Neuronal stem cell (in vitro differentiated cells): ENCODE results near the gene GTF2A1L.
A peak's percentile ranks its signal among the peaks of the same experiment; 100 is the strongest.

Experiments
- DNase-seq: peaks from one replicate; pipeline ENCODE4 v3.0.0-alpha.2; 2013; ENCODE audit warnings: low spot score
- H2AFZ ChIP-seq: one replicate; pipeline ENCODE4 v1.6.1; 2013; ENCODE audit warnings: mild to moderate bottlenecking, low read length, inconsistent platforms
- H2AK5ac ChIP-seq: 2 replicates; pipeline ENCODE4 v1.6.1; 2013; ENCODE audit warnings: low read depth, mild to moderate bottlenecking, inconsistent platforms, low read length, moderate library complexity, mixed read lengths
- H2BK120ac ChIP-seq: 2 replicates; pipeline ENCODE4 v1.6.1; 2013; ENCODE audit warnings: low read depth, mild to moderate bottlenecking, inconsistent platforms, low read length, moderate library complexity, mixed read lengths
- H2BK12ac ChIP-seq: one replicate; pipeline ENCODE4 v1.6.1; 2013; ENCODE audit warnings: low read length, inconsistent platforms
- H2BK15ac ChIP-seq: 2 replicates; pipeline ENCODE4 v1.6.1; 2013; ENCODE audit warnings: mild to moderate bottlenecking, low read length, inconsistent platforms, mixed read lengths
- H2BK5ac ChIP-seq: one replicate; pipeline ENCODE4 v1.6.1; 2013; ENCODE audit warnings: inconsistent platforms, mild to moderate bottlenecking, low read length, moderate library complexity
- H3K14ac ChIP-seq: one replicate; pipeline ENCODE4 v1.6.1; 2013; ENCODE audit warnings: low read length, inconsistent platforms
- H3K18ac ChIP-seq: 2 replicates; pipeline ENCODE4 v1.6.1; 2013; ENCODE audit warnings: low read length, inconsistent platforms
- H3K23ac ChIP-seq: 2 replicates; pipeline ENCODE4 v1.6.1; 2013; ENCODE audit warnings: low read depth, mild to moderate bottlenecking, mixed read lengths, low read length, inconsistent platforms; ENCODE audit not compliant: poor library complexity
- H3K27ac ChIP-seq: replicated peaks from 3 replicates; pipeline ENCODE4 v1.5.1; 2013; ENCODE audit warnings: low read length, inconsistent platforms
- H3K27me3 ChIP-seq, 3 experiments: 2 replicates each; pipeline ENCODE4 v1.6.1; 2013; ENCODE audit warnings: low read length in 3 of 3, mild to moderate bottlenecking in 2 of 3, inconsistent platforms in 1 of 3, low read depth in 1 of 3, mixed read lengths in 1 of 3, moderate library complexity in 1 of 3; ENCODE audit not compliant: control insufficient read depth in 3 of 3, insufficient read depth in 3 of 3
- H3K36me3 ChIP-seq, 2 donors: replicated peaks in 1 of 2; 2 replicates each; pipeline ENCODE4 v1.6.1; 2013; ENCODE audit warnings: low read length in 2 of 2; ENCODE audit not compliant: control insufficient read depth in 2 of 2, insufficient read depth in 2 of 2
- H3K4ac ChIP-seq: 2 replicates; pipeline ENCODE4 v1.6.1; 2013; ENCODE audit warnings: inconsistent platforms, mild to moderate bottlenecking, low read length, moderate library complexity
- H3K4me1 ChIP-seq, 2 donors: 1 replicate in 1 of 2; 2 replicates in 1 of 2; pipeline ENCODE4 v1.6.1; 2013; ENCODE audit warnings: low read length in 2 of 2, low read depth in 1 of 2; ENCODE audit not compliant: control insufficient read depth in 2 of 2, insufficient read depth in 1 of 2
- H3K4me2 ChIP-seq: one replicate; pipeline ENCODE4 v1.6.1; 2013; ENCODE audit warnings: mild to moderate bottlenecking, low read length, inconsistent platforms; ENCODE audit not compliant: insufficient read depth, poor library complexity, severe bottlenecking
- H3K4me3 ChIP-seq, 2 donors: 2 replicates each; pipeline ENCODE4 v1.5.1; 2013; ENCODE audit warnings: low read length in 2 of 2, mild to moderate bottlenecking in 2 of 2, inconsistent platforms in 1 of 2, moderate library complexity in 1 of 2
- H3K79me1 ChIP-seq: one replicate; pipeline ENCODE4 v1.6.1; 2013; ENCODE audit warnings: low read depth, mild to moderate bottlenecking, inconsistent platforms, low read length, moderate library complexity
- H3K9ac ChIP-seq: one replicate; pipeline ENCODE4 v1.6.1; 2013; ENCODE audit warnings: mild to moderate bottlenecking, low read depth, low read length, inconsistent platforms; ENCODE audit not compliant: poor library complexity
- H3K9me3 ChIP-seq, 2 donors: replicated peaks in 1 of 2; 2 replicates each; pipeline versions ENCODE3 to v1.6.1; 2013; ENCODE audit warnings: low read length in 2 of 2, mild to moderate bottlenecking in 2 of 2, inconsistent platforms in 1 of 2, low read depth in 1 of 2, mixed read lengths in 1 of 2, moderate library complexity in 1 of 2; ENCODE audit not compliant: control insufficient read depth in 2 of 2, insufficient read depth in 1 of 2
- H4K8ac ChIP-seq: one replicate; pipeline ENCODE4 v1.6.1; 2013; ENCODE audit warnings: low read depth, mild to moderate bottlenecking, inconsistent platforms, low read length, moderate library complexity
- H4K91ac ChIP-seq: one replicate; pipeline ENCODE4 v1.6.1; 2013; ENCODE audit warnings: low read length, low read depth, mild to moderate bottlenecking, inconsistent platforms; ENCODE audit not compliant: poor library complexity
- WGBS, 2 donors: extraction: QIAGEN DNeasy Blood & Tissue Kit; methylation state at CpG; one replicate each; pipeline ENCODE4 v1.1.7; 2013; ENCODE audit warnings: missing lambda C conversion rate in 2 of 2, mixed read lengths in 1 of 2; ENCODE audit not compliant: insufficient read length in 2 of 2, insufficient replicate concordance in 1 of 2; ENCODE audit errors: extremely low coverage in 2 of 2; 5-methylcytosine and 5-hydroxymethylcytosine counted together

The GTF2A1L gene

GRCh38 chr2:48693645-48694044, 76.0 kb downstream of the GTF2A1L start:
- no peaks in the 10 kb centered on the region for H3K79me1 ChIP-seq
- no peak for DNase-seq
- H2BK5ac ChIP-seq, result no peak overlapping the region

GRCh38 chr2:48694149-48694548, 76.5 kb downstream of the GTF2A1L start:
- H3K27ac ChIP-seq, result no peak overlapping the region
- H2AK5ac ChIP-seq, result no peak overlapping the region
- H3K79me1 ChIP-seq, result no peaks in the 10 kb centered on the region
- H2BK5ac ChIP-seq, result no peak overlapping the region
- H2BK12ac ChIP-seq, result no peak overlapping the region
- H3K14ac ChIP-seq, result no peak overlapping the region
- no peak overlapping the region for H3K4ac ChIP-seq
- H4K91ac ChIP-seq, result no peak overlapping the region
- no peak overlapping the region for H4K8ac ChIP-seq
- no peak overlapping the region for H2BK15ac ChIP-seq
- peaks cover 6 to 7% of the 10 kb centered on the region in 2 donors for H3K4me1 ChIP-seq
- H3K18ac ChIP-seq, result no peak overlapping the region
- H3K4me3 ChIP-seq, result no peak overlapping the region
- no peak overlapping the region for H2BK120ac ChIP-seq
- H3K27me3 ChIP-seq, result no peaks in the 10 kb centered on the region
- H2AFZ ChIP-seq, result no peak overlapping the region
- peak; percentile 14 for DNase-seq
- H3K23ac ChIP-seq, result no peak overlapping the region
- no CpG with 5 or more reads among the region's 3 CpGs for WGBS, 2 donors
- no peaks in the 10 kb centered on the region for H3K36me3 ChIP-seq
- no peaks in the 10 kb centered on the region for H3K9me3 ChIP-seq
- no peak overlapping the region for H3K9ac ChIP-seq
- H3K4me2 ChIP-seq, result no peak overlapping the region

More at GRCh38 chr2:48693645-48694044, 76.0 kb downstream of the GTF2A1L start:
- H3K4me1 ChIP-seq, result peaks cover 6 to 7% of the 10 kb centered on the region in 2 donors
- no peak overlapping the region for H4K8ac ChIP-seq
- H2AFZ ChIP-seq, result no peak overlapping the region
- no peak overlapping the region for H3K4me3 ChIP-seq
- WGBS, 2 donors, result no CpG with 5 or more reads among the region's 3 CpGs
- no peak overlapping the region for H3K9ac ChIP-seq
- H3K9me3 ChIP-seq, result no peaks in the 10 kb centered on the region
- no peak overlapping the region for H3K23ac ChIP-seq
- no peak overlapping the region for H2BK120ac ChIP-seq
- no peak overlapping the region for H3K4me2 ChIP-seq
- H2BK12ac ChIP-seq, result no peak overlapping the region
- no peak overlapping the region for H3K14ac ChIP-seq
- no peak overlapping the region for H2AK5ac ChIP-seq
- no peak overlapping the region for H4K91ac ChIP-seq
- no peak overlapping the region for H3K27ac ChIP-seq
- no peak overlapping the region for H3K18ac ChIP-seq
- no peaks in the 10 kb centered on the region for H3K36me3 ChIP-seq
- H3K4ac ChIP-seq, result no peak overlapping the region
- no peaks in the 10 kb centered on the region for H3K27me3 ChIP-seq
- no peak overlapping the region for H2BK15ac ChIP-seq

GRCh38 chr2:48695991-48696390, 78.3 kb downstream of the GTF2A1L start:
- no peak overlapping the region for H2BK5ac ChIP-seq
- no peaks in the 10 kb centered on the region for H3K9me3 ChIP-seq
- no peak overlapping the region for H4K91ac ChIP-seq
- no peaks in the 10 kb centered on the region for H3K79me1 ChIP-seq
- no peak overlapping the region for H3K27ac ChIP-seq
- no peak overlapping the region for H2AFZ ChIP-seq
- no peak overlapping the region for H4K8ac ChIP-seq
- no peak overlapping the region for H2AK5ac ChIP-seq
- H3K27me3 ChIP-seq, result no peaks in the 10 kb centered on the region
- H3K14ac ChIP-seq, result no peak overlapping the region
- no peak overlapping the region for H3K4ac ChIP-seq
- no peak overlapping the region for H3K9ac ChIP-seq
- no peak overlapping the region for H3K23ac ChIP-seq
- no peaks in the 10 kb centered on the region for H3K36me3 ChIP-seq
- no peak overlapping the region for H3K4me3 ChIP-seq
- H2BK120ac ChIP-seq, result no peak overlapping the region
- H3K4me1 ChIP-seq, result peaks cover 7 to 13% of the 10 kb centered on the region in 2 donors
- H3K18ac ChIP-seq, result no peak overlapping the region
- H2BK15ac ChIP-seq, result no peak overlapping the region
- H3K4me2 ChIP-seq, result no peak overlapping the region
- no peak for DNase-seq
- H2BK12ac ChIP-seq, result no peak overlapping the region

GRCh38 chr2:48696881-48697280, 79.2 kb downstream of the GTF2A1L start:
- Histone ChIP-seq H2BK5ac (no peak overlapping the region), H4K8ac (no peak overlapping the region), H2AK5ac (no peak overlapping the region), H3K4ac (no peak overlapping the region), H3K27ac (no peak overlapping the region), H3K9ac (no peak overlapping the region), H2AFZ (no peak overlapping the region), H2BK12ac (no peak overlapping the region), H3K23ac (no peak overlapping the region), H3K4me1 (peaks cover 7 to 13% of the 10 kb centered on the region in 2 donors), H3K14ac (no peak overlapping the region), H3K4me3 (no peak overlapping the region), H2BK120ac (no peak overlapping the region), H4K91ac (no peak overlapping the region), H3K9me3 (no peaks in the 10 kb centered on the region), H2BK15ac (no peak overlapping the region), H3K36me3 (no peaks in the 10 kb centered on the region), H3K79me1 (no peaks in the 10 kb centered on the region), H3K18ac (no peak overlapping the region), H3K27me3 (no peaks in the 10 kb centered on the region), H3K4me2 (no peak overlapping the region)
- DNase-seq, result no peak
- WGBS, 2 donors, result no CpG with 5 or more reads among the region's 1 CpG
